ENCODE data around the gene VEGFC.

GRCh38 chr4:176841711-176842112 is 49.0 kb upstream of the VEGFC start:
- TF ChIP-seq CTCF (IDR thresholded peaks at IDR 0.05) (no peak), POLR2A (IDR thresholded peaks at IDR 0.05) (no peak)
